NCI-H748 treated with DMSO at 0.1 percent for 48 hours (cell line): Measurements from ENCODE around the gene ATG2B.

Source experiments
- DNase-seq: peaks from one replicate; lab custom pipeline; 2025; lab: John Stamatoyannopoulos, UW

The ATG2B gene, protein sequence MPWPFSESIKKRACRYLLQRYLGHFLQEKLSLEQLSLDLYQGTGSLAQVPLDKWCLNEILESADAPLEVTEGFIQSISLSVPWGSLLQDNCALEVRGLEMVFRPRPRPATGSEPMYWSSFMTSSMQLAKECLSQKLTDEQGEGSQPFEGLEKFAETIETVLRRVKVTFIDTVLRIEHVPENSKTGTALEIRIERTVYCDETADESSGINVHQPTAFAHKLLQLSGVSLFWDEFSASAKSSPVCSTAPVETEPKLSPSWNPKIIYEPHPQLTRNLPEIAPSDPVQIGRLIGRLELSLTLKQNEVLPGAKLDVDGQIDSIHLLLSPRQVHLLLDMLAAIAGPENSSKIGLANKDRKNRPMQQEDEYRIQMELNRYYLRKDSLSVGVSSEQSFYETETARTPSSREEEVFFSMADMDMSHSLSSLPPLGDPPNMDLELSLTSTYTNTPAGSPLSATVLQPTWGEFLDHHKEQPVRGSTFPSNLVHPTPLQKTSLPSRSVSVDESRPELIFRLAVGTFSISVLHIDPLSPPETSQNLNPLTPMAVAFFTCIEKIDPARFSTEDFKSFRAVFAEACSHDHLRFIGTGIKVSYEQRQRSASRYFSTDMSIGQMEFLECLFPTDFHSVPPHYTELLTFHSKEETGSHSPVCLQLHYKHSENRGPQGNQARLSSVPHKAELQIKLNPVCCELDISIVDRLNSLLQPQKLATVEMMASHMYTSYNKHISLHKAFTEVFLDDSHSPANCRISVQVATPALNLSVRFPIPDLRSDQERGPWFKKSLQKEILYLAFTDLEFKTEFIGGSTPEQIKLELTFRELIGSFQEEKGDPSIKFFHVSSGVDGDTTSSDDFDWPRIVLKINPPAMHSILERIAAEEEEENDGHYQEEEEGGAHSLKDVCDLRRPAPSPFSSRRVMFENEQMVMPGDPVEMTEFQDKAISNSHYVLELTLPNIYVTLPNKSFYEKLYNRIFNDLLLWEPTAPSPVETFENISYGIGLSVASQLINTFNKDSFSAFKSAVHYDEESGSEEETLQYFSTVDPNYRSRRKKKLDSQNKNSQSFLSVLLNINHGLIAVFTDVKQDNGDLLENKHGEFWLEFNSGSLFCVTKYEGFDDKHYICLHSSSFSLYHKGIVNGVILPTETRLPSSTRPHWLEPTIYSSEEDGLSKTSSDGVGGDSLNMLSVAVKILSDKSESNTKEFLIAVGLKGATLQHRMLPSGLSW (N-terminal part only)

DNA sequence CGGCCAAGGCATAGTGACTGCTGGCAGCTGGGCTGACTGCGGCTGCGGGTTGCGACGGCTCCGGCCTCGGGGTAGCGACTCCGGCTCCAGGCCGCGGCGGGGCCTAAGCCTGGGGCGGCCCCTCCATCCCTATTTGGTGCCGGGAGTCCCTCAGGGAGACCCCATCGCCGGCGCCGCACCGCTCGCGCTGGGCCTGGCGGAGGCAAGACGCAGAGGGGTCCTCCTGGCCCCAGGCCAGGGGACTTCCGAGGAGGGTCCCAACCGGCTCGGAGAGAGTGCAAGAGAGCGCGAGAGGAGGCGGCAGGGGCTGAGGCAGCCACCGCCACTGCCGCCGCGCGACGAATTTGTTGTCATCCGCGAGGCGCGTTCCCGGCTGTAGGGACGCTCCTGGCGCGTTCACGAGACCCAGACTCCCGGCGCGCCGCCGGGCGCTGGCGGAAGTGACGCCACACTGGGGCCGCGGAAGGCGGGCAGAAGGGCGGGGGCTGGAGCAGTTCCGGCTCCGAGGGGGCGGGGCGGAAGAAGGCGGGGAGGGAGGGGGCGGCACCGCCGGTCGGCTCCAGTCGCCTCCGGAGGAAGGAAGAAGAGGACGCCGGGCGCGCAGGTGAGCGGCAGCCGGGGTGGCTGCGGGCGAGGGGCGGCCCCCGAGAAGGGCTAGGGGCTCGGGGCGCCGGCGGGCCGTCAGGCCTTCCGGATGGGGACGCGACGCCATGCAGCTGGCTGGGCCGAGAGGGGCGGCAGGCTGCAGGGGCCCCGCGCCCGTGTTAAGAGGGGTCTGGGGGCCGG, at the start of gene ATG2B, which contains the start of gene GSKIP:
Gene ATG2B (minus strand): TSS at position 377 of the 786 bp plus-strand sequence. CDS start 365 bp downstream, at position 12.
Gene GSKIP (plus strand): TSS at position 562 of the 786 bp plus-strand sequence. CDS start 18,722 bp downstream, outside the sequence.
- peak; percentile 90 for DNase-seq

DNA sequence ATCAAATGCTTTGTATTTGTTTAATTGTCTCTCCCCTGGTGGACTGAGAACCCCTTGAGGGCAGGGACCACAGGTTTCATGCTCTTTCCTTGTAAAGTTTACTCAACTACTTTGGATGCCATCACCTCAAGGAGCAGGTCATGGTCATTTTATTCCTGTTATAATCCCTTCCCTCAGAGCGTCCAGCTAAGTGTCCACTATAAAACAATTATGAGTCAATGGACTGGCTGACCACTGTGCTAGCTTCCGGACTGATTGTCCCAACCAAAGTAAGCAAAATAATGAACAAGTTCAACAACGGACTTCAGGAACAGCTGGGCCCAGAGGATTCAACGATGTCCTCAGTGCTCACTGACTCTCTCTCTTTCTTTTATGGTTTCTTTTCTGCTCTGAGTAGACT, 47.0 kb upstream of the ATG2B start:
- DNase-seq: no peak

DNA sequence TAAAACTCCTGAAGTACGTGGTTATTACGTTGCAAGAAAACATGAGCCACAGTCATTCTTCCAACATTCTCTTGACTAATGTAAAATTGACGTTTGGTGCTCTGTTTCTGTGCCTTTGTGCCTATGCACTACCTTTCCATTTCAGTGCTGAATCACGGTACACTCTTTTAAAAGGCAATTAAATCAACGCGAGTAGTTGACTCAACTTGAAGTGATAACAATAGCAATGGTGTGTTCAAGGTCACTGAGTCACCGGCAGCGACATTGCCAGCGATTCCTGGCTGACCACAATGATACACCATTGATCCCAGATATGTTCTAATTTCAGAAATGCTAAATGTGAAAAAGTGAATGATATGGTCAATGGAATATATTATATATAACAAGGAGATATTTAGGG, 46.6 kb upstream of the ATG2B start:
- no peak for DNase-seq

DNA sequence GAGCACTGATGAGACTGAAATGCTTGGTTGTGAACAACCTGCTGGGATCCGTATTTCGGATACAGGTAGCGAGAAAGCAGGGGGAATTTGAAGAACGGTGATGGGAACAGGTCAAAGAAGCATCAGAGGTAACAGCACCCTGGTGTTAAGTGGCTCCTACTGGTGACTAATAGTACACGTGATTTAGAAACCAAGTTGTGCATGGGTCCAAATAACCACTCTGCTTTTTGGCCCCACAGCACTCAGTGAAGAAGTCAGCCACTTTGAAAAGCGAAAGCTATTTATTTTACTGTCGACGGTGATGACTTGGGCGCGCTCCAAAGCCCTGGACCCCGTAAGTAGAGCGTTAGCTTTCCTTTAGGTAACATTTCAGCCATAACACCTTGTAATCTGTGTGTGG, 45.5 kb upstream of the ATG2B start:
- DNase-seq: no peak

DNA sequence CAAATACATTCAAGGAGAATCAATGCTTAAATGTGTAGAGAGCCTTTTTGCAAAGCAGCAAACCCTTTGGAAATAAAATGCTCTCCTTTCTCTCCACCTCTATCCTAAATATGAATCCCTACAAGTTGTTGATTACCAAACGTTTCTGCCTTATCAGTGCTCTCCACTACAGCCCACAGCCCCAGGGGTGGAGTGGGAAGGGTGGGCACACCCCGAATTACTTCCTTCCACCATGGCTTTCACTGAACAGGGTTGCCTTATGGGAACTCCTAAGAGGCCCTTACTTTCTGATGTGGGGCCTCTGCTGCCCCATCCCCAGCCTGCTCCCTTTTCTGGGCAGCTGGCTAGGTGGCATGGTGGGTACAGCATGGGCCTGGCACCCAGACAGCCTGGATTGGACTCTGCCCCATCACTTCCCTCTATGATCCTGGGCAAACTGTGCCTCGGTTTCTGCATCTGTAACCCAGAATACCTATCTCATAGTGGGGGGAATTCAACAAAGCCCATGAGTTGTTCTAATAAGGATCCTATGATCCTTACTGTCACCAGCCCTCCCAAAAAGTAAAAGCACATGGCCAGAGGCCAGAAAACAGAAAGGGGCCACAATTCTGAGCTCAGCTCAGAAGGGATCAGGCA, 44.9 kb upstream of the ATG2B start:
- no peak for DNase-seq

DNA sequence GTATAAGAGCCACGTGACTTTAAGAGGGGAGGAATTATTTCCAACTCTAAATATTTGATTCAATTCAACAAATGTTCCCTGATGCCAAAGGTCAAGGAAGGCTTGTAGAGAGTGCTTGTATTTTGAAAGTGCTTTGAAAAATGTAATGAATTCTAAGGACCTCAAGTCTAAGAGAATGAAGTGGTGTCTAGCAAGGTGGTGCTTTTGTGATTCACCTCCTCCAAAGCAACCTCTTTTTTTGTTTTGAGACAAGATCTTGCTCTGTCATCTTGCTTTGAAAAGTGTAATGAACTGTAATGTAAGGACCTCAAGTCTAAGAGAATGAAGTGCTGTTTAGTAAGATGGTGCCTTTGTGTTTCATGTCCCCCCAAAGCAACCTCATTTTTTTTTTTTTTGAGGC, 42.5 kb upstream of the ATG2B start:
- DNase-seq: no peak

DNA sequence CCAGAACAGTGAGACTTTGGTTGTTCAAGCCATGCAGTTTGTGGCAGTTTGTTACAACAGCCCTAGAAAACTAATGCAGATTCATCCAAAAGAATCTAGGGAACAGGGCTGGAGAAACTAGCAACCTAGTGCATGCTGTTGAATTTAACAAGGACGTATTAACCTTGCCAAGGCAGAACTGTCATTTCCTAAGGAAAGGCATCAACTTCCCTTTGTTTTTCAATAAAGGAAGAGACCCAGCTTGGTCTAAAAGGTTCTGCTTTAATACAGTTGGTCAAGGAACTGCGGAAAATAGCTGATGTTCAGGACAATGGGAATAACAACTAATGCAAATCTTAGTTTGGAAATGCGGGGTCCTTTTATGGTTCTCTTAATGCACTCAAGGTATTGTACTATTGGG, 40.3 kb upstream of the ATG2B start:
- DNase-seq: no peak

DNA sequence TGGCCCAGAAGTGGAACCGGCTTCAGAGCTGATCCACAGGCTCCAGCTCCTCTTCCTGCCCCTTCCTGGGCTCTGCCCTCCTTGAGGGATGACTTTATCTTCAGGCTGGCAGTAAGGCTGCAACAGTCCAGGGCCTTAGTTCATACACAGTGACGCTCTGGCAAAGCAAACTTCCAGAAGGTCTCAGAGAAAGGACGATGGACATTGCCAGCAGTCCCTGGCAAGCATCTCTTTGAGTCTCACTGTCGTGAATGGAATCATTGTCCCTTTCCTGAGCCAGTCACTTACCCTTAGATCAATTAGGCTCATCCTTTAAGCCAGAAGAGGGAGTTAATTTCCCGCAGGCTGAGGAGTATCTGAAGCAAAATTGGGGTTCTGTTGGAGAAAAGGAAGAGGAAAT, 37.4 kb upstream of the ATG2B start:
- DNase-seq: no peak

DNA sequence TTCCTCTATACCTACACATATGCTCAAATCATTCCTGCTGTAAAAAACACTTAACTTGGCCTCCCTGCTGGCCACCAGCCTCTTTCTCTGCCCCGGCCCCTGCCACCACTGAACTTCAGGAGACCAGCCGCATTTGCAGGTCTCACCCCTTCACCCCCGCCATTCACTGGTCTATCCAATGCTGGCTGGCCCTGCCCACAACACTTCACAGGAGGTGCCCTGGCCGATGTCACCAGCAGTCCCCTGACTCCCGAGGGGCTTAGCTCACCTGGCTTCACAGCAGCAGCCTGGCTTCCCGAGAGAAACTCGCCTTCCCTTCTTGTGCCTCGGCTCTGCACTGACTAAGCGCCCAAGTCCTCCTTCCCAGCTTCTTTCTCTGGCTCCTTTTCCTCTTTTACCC, 36.3 kb upstream of the ATG2B start:
- no peak for DNase-seq

DNA sequence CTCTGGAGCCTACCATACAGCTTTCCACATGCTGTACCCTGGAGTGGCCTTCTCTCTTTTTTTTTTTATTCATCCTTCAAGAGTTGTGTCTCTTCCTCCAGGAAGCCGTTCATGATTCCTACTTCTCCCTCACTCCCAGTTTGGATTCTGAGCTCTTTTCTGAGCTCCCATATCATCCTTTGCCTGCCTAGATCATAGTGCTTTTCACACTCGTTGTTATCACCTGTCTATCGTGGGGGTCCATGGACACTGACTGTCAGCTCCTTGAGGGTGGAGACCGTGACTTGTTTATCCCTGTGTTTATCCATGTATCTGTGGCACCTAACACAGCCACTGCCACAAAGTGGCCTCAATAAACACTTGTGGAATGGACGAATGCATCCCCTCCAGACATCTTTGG, 35.8 kb upstream of the ATG2B start:
- no peak for DNase-seq

DNA sequence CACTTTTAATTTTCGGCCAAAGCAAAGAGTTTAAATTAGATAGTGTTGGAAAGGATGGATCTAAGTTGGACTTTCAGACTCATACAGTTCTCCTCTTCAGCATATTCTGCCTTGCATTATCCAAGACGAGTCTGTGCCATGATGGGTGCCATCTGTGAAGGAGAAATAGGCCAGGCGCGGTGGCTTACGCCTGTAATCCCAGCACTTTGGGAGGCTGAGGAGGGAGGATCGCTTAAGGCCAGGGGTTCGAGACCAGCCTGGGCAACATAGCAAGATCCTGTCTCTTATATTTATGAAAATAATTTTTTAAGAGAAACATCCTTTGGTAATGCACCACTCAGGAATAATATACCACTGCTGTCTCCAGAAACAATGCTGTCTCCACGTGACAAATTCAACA, 35.3 kb upstream of the ATG2B start:
- DNase-seq: no peak

DNA sequence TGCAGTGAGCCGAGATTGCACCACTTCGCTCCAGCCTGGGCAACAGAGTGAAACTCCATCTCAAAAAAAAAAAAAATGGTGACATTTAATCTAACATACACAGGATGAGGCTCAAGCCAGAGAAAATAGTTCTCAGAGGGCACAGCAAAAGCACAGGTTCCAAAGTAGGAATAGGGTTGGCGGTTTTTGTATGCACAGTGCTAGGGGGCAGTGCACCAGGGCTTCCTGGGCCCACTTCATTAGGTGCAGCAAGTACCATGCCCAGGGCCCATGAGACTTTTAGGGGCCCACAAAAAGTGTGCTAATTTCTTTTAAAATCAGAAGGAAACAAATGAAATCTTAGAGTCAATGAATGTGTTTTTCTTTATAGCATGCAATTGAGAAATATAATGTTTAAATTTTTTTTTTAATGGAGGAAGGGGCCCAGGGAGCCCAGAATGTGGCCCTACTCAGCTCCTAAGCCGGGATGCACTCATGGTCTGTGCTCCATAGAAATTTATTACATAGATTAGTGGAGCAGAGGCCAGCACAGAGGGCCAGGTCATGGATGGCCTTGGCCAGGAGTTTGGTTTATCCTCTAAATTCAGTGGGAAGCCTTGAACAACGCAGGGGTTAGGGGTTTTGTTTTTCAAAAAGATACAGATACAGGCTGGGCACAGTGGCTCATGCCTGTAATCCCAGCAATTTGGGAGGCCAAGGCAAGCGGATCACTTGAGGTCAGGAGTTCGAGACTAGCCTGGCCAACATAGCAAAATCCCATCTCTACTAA, 31.1 kb upstream of the ATG2B start:
- no peak for DNase-seq

DNA sequence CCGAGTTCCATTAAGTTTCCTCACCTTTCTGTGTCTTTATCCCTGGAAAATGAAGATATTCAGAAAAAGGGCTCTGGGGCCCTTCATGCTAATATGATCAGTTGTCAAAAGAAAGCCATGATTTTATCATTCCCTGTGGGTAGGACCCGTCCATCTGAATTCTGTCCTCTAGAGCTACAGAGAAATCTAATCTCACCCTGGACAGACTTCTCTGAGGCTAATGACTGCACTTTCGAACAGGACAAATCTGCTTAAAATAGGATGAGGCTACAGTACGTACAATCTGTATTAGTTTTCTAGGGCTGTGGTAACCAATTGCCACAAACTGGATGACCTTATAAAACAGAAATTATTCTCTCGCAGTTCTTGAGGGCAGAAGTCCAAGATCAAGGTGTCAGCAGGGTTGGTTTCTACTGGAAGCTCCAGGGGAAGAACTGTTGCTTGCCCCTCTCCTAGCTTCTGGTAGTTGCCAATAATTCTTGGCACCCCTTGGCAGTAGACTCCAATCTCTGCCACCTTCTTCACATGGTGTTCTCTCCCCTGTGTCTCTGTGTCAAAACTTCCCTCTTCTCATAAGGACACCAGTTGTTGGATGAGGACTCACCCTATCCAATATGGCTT, 30.0 kb upstream of the ATG2B start:
- DNase-seq: no peak

DNA sequence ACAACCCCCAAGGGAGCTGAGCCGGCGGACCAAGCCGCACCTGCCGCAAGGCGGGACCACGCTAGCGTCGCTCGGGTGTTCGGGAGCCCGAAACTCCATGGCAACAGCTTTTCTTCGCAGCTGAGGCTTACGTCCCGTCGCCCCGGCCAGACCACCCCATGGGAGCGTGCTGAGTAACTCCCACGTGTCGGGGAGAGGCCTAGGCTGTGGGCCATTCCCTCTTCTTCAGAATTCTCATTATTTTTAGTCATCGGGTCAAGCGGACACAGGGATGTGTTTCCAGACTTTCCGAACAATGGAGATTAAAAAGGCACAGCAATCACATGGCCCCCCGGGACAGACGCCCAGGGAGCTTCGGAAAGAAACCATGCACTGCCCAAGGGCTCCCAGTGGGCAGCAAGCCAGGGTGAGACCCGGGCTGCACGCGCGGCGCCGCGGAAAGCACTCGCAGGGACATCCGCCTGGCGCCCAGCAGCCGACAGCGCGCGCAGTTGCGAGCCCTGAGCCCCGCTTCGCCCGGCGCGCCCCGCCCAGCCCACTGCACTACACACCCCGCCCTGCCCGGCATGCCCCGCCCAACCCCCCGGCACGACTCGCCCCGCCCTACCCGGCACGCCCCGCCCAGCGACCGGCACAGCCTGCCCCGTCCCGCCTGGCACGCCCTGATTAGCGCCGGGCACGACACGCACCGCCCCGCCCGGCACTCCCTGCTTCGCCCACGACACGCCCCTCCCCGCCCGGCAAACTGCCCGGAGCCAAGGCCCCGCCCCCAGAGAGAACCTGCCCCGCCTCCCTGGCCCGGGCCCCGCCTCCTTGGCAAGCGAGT, 28.4 kb upstream of the ATG2B start:
- DNase-seq: peak; percentile 97

DNA sequence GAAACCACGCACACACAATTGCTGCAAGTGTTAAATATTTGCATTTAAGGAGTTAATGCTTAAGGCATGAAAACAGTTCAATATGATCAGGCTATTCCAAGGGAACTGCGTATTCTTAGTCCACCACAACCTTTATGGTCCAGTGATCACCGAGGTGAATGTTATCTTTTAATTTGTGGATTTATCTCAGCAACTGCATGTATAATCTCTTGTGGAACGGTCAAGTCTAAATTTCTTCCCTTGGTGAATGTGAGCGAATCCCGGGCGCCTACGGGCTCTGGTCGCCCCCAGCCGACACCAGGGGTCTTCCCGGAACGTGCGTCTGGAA, 27.8 kb upstream of the ATG2B start:
- DNase-seq: no peak

DNA sequence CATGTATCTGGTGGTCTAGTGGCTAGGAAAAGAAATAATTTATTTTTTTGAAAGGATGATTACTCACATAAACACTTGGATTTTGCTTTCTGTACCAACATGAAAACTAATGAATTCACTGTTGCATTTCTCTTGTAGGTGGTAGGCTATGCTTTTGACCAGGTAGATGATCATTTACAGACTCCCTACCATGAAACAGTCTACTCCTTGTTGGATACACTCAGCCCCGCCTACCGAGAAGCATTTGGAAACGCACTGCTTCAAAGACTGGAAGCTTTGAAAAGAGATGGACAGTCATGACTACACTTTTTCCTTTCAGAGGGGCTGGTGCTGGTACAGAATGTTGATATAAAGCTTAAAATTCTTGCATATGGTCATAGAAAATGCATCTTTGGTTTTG, 22.2 kb upstream of the ATG2B start:
- DNase-seq: no peak

DNA sequence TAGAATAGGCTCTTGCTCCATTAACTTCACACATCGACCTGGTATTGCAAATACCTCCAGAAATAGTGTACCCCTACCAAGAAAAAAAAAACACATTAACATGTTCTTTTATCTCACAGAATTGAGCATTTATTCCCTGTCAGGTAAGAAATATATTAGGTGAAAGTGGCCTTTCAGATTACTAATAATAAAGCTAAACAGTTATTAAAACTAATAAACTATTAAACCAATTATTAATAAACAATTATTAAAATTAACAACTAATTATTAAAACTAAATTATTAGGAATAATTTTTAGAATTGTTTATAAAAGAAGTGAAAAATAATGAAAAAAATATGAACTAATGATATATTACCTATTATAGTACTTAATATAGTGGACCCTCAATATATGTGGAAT, 21.6 kb upstream of the ATG2B start:
- DNase-seq: no peak

DNA sequence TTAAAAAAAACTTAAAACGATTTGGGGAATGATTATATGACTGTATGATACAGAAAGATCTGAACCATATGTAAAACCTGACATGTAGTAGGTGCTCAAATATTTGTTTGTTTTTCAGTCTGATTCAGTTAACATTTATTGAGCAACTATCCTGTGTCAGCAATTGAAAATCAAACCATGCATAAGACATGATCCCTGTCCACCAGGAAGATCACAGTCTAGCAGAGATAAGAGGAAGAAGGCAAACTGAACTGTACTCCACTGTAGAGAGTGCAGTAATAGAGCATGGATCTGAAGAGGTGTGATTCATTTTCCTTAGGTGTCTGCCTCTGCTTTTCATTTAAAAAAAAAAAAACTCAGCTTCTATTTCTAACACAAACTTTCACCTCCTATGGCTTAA, 20.9 kb upstream of the ATG2B start:
- no peak for DNase-seq

DNA sequence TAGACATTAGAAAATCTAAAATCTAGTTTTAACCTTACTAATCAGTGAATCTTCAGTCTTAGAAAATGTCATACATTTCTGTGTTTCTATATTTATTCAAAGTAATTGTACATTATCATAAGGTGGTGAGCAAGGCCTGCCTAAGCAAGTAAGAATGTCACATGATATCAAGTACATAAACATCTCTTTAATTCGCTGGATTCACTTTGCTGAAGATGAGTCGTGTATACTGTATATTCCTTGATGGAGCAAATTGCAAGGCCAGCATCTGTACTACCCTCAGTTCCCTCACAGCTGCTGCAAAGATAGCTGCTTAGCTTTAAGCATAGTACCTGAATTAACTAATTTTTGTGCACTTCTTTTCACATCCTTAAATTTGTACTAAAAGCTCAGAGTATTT, 20.3 kb upstream of the ATG2B start:
- no peak for DNase-seq
